Transverse colon (tissue), 4 donors: ENCODE data around the gene SNRNP48. TPM values are rescaled to one million over a fixed set of nuclear protein-coding genes. Genes with fewer than 3 reads are reported as not detected.

Experiments
- DNase-seq: peaks from one replicate; pipeline ENCODE4 v3.0.0-alpha.2; 2019
- H3K27ac ChIP-seq, 4 donors: fragments of 200-600 bp; sonication (generic); 2 replicates each; pipeline ENCODE4 v1.5.1; 2016 to 2018; ENCODE audit warnings: inconsistent platforms in 4 of 4
- H3K27me3 ChIP-seq: fragments of 200-600 bp; sonication (generic); 2 replicates; pipeline ENCODE4 v1.5.1; 2017; ENCODE audit warnings: inconsistent platforms
- H3K36me3 ChIP-seq, 4 donors: fragments of 200-600 bp; sonication (generic); 2 replicates each; pipeline ENCODE4 v1.5.1; 2017 to 2019; ENCODE audit warnings: inconsistent platforms in 4 of 4
- H3K4me1 ChIP-seq, 4 donors: fragments of 200-600 bp; sonication (generic); 2 replicates each; pipeline ENCODE4 v1.5.1; 2017 to 2020; ENCODE audit warnings: inconsistent platforms in 4 of 4
- H3K4me3 ChIP-seq, 4 donors: fragments of 200-600 bp; sonication (generic); 1 replicate in 1 of 4; 2 replicates in 3 of 4; pipeline versions ENCODE4 v1.5.1 to v1.6.1; 2017 to 2019; ENCODE audit warnings: inconsistent platforms in 4 of 4
- H3K9me3 ChIP-seq, 2 donors: fragments of 200-600 bp; sonication (generic); 2 replicates each; pipeline ENCODE4 v1.5.1; 2017 to 2019; ENCODE audit warnings: inconsistent platforms in 2 of 2
- EP300 ChIP-seq: sonication (generic); formaldehyde crosslinking; IDR thresholded peaks from one replicate; pipeline ENCODE4 v1.6.1; 2017; ENCODE audit warnings: antibody characterized with exemption, low read depth
- POLR2A ChIP-seq: fragments of 450-650 bp; IDR thresholded peaks from one replicate; pipeline ENCODE4 v1.6.1; 2016; ENCODE audit warnings: antibody characterized with exemption, mild to moderate bottlenecking, moderate library complexity
- POLR2AphosphoS5 ChIP-seq, 3 donors: sonication (generic); formaldehyde crosslinking; IDR thresholded peaks; one replicate each; pipeline ENCODE4 v1.6.1; 2016; ENCODE audit warnings: antibody characterized with exemption in 3 of 3
- WGBS, 2 donors: methylation state at CpG; one replicate each; pipeline ENCODE4 v1.1.5; 2018; ENCODE audit warnings: low coverage in 1 of 2; 5-methylcytosine and 5-hydroxymethylcytosine counted together
- in situ Hi-C, 4 donors: fragments of 200-750 bp; cut with MboI; loops; one replicate each; pipeline versions ENCODE4 v1.15.0 to v1.15.1; 2017; ENCODE audit warnings: low sequenced_read_pairs in 3 of 4, low pct_ligation_motif_present in 1 of 4, low pct_unique_long_range_greater_than_20kb in 1 of 4
- intact Hi-C: fragments of 100-400 bp; cut with DNase I; formaldehyde crosslinking; loops from one replicate; pipeline ENCODE4 v1.15.1; 2023; ENCODE audit warnings: low total_unique reads
- total RNA-seq, 4 donors: library from RNA; depleted of rRNA; stranded (reverse); fragments of >200 nt; gene quantifications; one replicate each; pipeline ENCODE4 v1.1.0, GENCODE V29; 2016
- TF ChIP-seq, protein P1 (sequence below), 5 experiments: fragments of 200-600 bp in 3 of 5; fragments of 450-650 bp in 2 of 5; sonication (generic) in 3 of 5; IDR thresholded peaks; 1 replicate in 2 of 5; 2 replicates in 3 of 5; pipeline ENCODE4 v1.5.1; 2016 to 2017; ENCODE audit warnings: antibody characterized with exemption in 5 of 5, inconsistent platforms in 3 of 5, mild to moderate bottlenecking in 2 of 5, moderate library complexity in 1 of 5

SNRNP48 gene
- total RNA-seq, 4 donors from 2014 or later = 7.9 to 31.8 (median 16.6) TPM

DNA sequence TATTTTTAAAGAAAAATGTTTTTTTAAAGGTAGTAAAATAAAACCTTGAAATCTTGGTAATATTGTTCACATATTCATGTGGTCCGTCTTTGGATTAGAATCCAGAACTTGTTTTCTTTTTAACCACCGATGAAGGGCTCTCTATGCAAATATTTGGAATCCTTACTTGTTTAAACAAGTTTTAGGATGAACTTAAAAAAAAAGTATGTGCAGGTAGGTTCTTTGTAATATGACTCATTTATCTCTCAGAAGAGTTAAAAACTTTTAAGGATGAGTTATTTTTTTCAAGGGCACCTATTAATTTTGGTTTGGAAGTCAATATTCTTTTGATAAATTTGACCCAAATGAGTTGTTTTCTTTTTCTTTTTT is 39.6 kb upstream of the SNRNP48 start:
- Histone ChIP-seq H3K4me1 (peaks cover 7 to 63% (median 22%) of the 10 kb centered on the region in 4 donors), H3K4me3 (no peak overlapping the region), H3K9me3 (no peaks in the 10 kb centered on the region), H3K27me3 (peaks cover 9% of the 10 kb centered on the region), H3K36me3 (no peaks in the 10 kb centered on the region), H3K27ac (peak overlapping the region in 3 of 4 donors; percentile 85 to 88 (median 87))
- TF ChIP-seq EP300 (no peak), POLR2A (no peak), POLR2AphosphoS5 (IDR thresholded peaks at IDR 0.05) (no peak)
- TF ChIP-seq, protein P1, sequence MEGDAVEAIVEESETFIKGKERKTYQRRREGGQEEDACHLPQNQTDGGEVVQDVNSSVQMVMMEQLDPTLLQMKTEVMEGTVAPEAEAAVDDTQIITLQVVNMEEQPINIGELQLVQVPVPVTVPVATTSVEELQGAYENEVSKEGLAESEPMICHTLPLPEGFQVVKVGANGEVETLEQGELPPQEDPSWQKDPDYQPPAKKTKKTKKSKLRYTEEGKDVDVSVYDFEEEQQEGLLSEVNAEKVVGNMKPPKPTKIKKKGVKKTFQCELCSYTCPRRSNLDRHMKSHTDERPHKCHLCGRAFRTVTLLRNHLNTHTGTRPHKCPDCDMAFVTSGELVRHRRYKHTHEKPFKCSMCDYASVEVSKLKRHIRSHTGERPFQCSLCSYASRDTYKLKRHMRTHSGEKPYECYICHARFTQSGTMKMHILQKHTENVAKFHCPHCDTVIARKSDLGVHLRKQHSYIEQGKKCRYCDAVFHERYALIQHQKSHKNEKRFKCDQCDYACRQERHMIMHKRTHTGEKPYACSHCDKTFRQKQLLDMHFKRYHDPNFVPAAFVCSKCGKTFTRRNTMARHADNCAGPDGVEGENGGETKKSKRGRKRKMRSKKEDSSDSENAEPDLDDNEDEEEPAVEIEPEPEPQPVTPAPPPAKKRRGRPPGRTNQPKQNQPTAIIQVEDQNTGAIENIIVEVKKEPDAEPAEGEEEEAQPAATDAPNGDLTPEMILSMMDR (IDR thresholded peaks at IDR 0.05) = no peak
- no peak for DNase-seq
- in situ Hi-C loops = no loop called here
- 43 to 62% methylated on average over 2 of the region's 2 CpGs for WGBS, 2 donors
- intact Hi-C loops = no loop called here

DNA sequence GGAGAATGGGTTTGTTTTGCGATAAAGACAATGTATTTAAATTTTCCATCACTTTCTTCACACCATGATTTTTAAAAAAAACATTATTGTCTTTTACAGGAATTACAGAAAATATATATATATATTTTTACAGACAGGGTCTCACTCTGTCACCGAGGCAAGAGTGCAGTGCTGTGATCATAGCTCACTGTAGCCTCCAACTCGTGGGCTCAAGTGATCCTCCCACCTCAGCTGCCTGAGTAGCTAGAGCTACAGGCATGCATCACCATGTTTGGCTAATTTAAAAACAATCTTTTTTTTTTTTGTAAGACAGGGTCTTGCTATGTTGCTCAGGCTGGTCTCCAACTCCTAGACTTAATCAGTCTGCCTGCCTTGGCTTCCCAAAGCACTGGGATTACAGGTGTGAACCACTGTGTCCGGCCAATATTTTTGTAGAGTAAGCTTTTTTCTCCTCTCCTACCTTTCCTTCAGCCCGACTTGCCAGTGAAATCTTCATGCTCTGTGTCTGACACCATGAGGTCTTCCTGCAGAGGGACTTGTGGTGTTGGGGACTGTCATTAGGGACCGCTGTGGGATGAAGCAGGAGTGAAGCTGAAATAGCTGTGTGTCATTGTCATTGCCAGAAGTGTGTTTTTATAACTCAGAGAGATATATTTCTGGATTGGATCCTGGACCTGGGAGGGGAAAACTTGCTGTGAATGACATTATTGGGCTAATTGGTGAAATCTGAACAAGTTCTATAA is 35.3 kb upstream of the SNRNP48 start:
- in situ Hi-C loops = no loop called here
- DNase-seq = no peak
- TF ChIP-seq, protein P1 (IDR thresholded peaks at IDR 0.05) = no peak
- Histone ChIP-seq H3K4me3 (no peak overlapping the region), H3K36me3 (peaks cover 0 to 4% (median 0%) of the 10 kb centered on the region in 4 donors), H3K4me1 (peaks cover 0 to 36% (median 6%) of the 10 kb centered on the region in 4 donors), H3K27me3 (peaks cover 8% of the 10 kb centered on the region), H3K9me3 (no peaks in the 10 kb centered on the region), H3K27ac (no peak overlapping the region)
- intact Hi-C loops = no loop called here
- 69 to 70% methylated on average over 5 to 6 of the region's 6 CpGs for WGBS, 2 donors

DNA sequence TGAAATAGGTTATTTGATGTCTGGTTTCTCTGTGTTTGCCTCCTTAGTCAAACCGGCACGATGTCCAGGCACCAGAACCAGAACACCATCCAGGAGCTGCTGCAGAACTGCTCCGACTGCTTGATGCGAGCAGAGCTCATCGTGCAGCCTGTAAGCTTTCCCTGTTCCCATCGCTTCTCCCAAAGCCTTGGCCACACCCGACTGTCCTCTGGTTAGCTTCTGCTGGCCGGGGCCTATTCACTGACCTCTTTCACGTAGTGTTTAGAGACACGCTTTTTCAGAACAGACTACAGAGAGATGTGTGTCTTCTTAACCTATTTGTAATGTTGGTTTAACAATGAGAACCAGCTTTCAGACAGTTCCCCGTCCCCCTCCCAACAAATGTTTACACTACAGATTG is 34.3 kb upstream of the SNRNP48 start:
- DNase-seq = no peak
- H3K4me3 ChIP-seq = no peak overlapping the region
- H3K9me3 ChIP-seq = no peaks in the 10 kb centered on the region
- H3K27me3 ChIP-seq = peaks cover 3% of the 10 kb centered on the region
- 81 to 83% methylated on average over 4 to 11 of the region's 11 CpGs for WGBS, 2 donors
- H3K36me3 ChIP-seq = peaks cover 0 to 4% (median 0%) of the 10 kb centered on the region in 4 donors
- no peak overlapping the region for H3K27ac ChIP-seq
- intact Hi-C loops = no loop called here
- in situ Hi-C loops = no loop called here
- peaks cover 0 to 36% (median 4%) of the 10 kb centered on the region in 4 donors for H3K4me1 ChIP-seq
- TF ChIP-seq, protein P1 (IDR thresholded peaks at IDR 0.05) = no peak
- TF ChIP-seq POLR2A (no peak), POLR2AphosphoS5 (IDR thresholded peaks at IDR 0.05) (no peak), EP300 (no peak)

DNA sequence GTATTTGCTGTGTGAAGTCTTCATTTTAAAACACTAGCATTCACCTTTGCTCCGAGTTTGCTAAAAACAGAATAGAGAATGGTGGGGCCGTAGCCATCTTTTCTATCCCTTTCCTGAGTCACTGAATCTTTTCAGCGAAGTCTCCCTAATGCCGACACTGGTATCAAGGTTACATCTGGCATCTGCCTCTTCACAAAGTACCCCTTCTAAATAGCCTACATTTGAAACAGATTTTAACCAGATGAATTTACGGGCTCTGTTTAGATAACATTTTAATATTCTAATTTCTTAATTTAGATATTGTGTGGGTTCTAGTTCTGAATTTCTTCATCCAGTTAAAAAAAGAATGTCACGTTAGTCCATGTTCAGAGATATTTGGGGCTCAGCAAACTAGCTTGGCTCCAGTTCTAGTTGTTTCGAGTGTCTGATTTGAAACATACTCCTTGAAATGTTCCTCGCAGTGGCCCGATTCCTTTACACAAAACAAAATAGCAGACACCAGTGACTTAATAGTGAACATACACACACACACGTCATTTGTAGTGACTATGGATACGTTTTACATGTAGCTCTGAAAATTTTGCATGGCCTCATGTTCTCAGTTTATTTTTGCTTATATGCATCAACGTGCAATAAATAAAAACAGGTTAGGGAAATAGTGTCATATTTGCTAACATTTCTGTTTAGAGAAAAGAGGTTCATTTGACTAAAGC is 33.4 kb upstream of the SNRNP48 start:
- TF ChIP-seq POLR2AphosphoS5 (IDR thresholded peaks at IDR 0.05) (no peak), EP300 (no peak), POLR2A (no peak)
- TF ChIP-seq, protein P1 (IDR thresholded peaks at IDR 0.05) = no peak
- intact Hi-C loops (no loop called here), in situ Hi-C loops (no loop called here)
- H3K36me3 ChIP-seq = peaks cover 0 to 4% (median 0%) of the 10 kb centered on the region in 4 donors
- H3K27me3 ChIP-seq = peaks cover 3% of the 10 kb centered on the region
- no peak for DNase-seq
- peaks cover 0 to 37% (median 5%) of the 10 kb centered on the region in 4 donors for H3K4me1 ChIP-seq
- no peak overlapping the region for H3K27ac ChIP-seq
- no peaks in the 10 kb centered on the region for H3K9me3 ChIP-seq
- H3K4me3 ChIP-seq = no peak overlapping the region
- 89% methylated on average over 12 of the region's 12 CpGs for WGBS, 2 donors
